K562 (cell line): ENCODE measurements around the gene CCDC28B. TPM values are rescaled to one million over a fixed set of nuclear protein-coding genes. Genes with fewer than 3 reads are reported as not detected.

Source experiments
- ATAC-seq: fragments of 200-7000 bp; cut with Tn5 transposase; 3 replicates; pipeline ENCODE4 v1.9.1; 2020; ENCODE audit warnings: moderate library complexity
- BruUV-seq: library from RNA; stranded (reverse); fragments of 400-500 nt; replicated peaks from 2 replicates; lab custom pipeline; 2021; lab: Mats Ljungman, UMichigan
- CTCF ChIA-PET: fragments of 300-600 bp; formaldehyde crosslinking; extraction: SDS; loops from one replicate; lab custom pipeline; 2021; ENCODE audit warnings: low intra/inter-chr PET ratio; lab: Yijun Ruan, JAX
- POLR2A ChIA-PET: fragments of 300-600, 350-650 bp; sonication (Branson Sonifier 250); formaldehyde crosslinking; extraction: SDS; loops from one replicate; lab custom pipeline; 2021; ENCODE audit warnings: antibody characterized with exemption, inconsistent platforms; lab: Yijun Ruan, JAX
- DNase-seq, 4 experiments: peaks; one replicate each; pipeline versions ENCODE4 v3.0.0 to v3.0.0-alpha.2; 2011 to 2018; ENCODE audit warnings: low spot score in 3 of 4, mixed read lengths in 3 of 4; ENCODE audit errors: extremely low read depth in 1 of 4
- FAIRE-seq: peaks from 2 replicates; lab custom pipeline; 2011; peaks lifted over from hg19 to GRCh38; lab: Jason Lieb, UNC
- H2AFZ ChIP-seq: 2 replicates; pipeline ENCODE4 v1.6.0; 2011; ENCODE audit warnings: low read depth, low read length, control low read depth, inconsistent platforms
- H3K27ac ChIP-seq: fragments of 200-600 bp; 3 replicates; pipeline ENCODE4 v1.8.0; 2011; ENCODE audit warnings: low read depth, mild to moderate bottlenecking, control low read depth, inconsistent platforms, low read length, moderate library complexity, mixed read lengths; ENCODE audit errors: extremely low read depth
- H3K27me3 ChIP-seq, 2 experiments: fragments of 300-600 bp in 1 of 2; 2 replicates in 1 of 2; 3 replicates in 1 of 2; pipeline versions ENCODE4 v1.6.0 to v1.8.0; 2011; ENCODE audit warnings: inconsistent platforms in 2 of 2, low read length in 2 of 2, mild to moderate bottlenecking in 1 of 2, mixed read lengths in 1 of 2, moderate library complexity in 1 of 2; ENCODE audit not compliant: control insufficient read depth in 2 of 2, insufficient read depth in 2 of 2
- H3K36me3 ChIP-seq: fragments of 300-600 bp; 3 replicates; pipeline ENCODE4 v1.8.0; 2011; ENCODE audit warnings: mild to moderate bottlenecking, low read length, inconsistent platforms; ENCODE audit not compliant: control insufficient read depth, insufficient read depth
- H3K4me1 ChIP-seq, 2 experiments: fragments of 200-600 bp in 1 of 2; replicated peaks in 1 of 2; 2 replicates in 1 of 2; 3 replicates in 1 of 2; pipeline versions ENCODE4 v1.5.1 to v1.8.0; 2011; ENCODE audit warnings: inconsistent platforms in 2 of 2, low read length in 2 of 2, mild to moderate bottlenecking in 1 of 2, mixed read lengths in 1 of 2, moderate library complexity in 1 of 2; ENCODE audit not compliant: control insufficient read depth in 2 of 2, insufficient read depth in 2 of 2
- H3K4me2 ChIP-seq: 2 replicates; pipeline ENCODE4 v1.6.1; 2011; ENCODE audit warnings: low read length, control low read depth, inconsistent platforms, mixed read lengths; ENCODE audit not compliant: insufficient read depth
- H3K4me3 ChIP-seq: fragments of 200-600 bp; sonication (generic), shearing (Covaris generic); 2 replicates; pipeline ENCODE4 v1.5.1; 2016; ENCODE audit warnings: control low read depth, inconsistent platforms
- H3K79me2 ChIP-seq: fragments of 200-600 bp; 3 replicates; pipeline ENCODE4 v1.8.0; 2011; ENCODE audit warnings: low read length, inconsistent platforms; ENCODE audit not compliant: control insufficient read depth, insufficient read depth
- H3K9ac ChIP-seq, 2 experiments: 2 replicates each; pipeline versions ENCODE4 v1.6.0 to v1.6.1; 2011; ENCODE audit warnings: low read depth in 2 of 2, low read length in 2 of 2, control low read depth in 1 of 2, inconsistent platforms in 1 of 2, mild to moderate bottlenecking in 1 of 2, mixed read lengths in 1 of 2; ENCODE audit not compliant: insufficient read depth in 1 of 2
- H3K9me1 ChIP-seq: one replicate; pipeline ENCODE4 v1.6.0; 2011; ENCODE audit warnings: inconsistent platforms, mild to moderate bottlenecking, low read length, moderate library complexity; ENCODE audit not compliant: control insufficient read depth, insufficient read depth
- H3K9me3 ChIP-seq: replicated peaks from 2 replicates; pipeline ENCODE4 v1.5.1; 2011; ENCODE audit warnings: low read depth, low read length, inconsistent platforms; ENCODE audit not compliant: control insufficient read depth, insufficient read depth
- H4K20me1 ChIP-seq: replicated peaks from 2 replicates; pipeline ENCODE4 v1.6.1; 2011; ENCODE audit warnings: low read length, inconsistent platforms, mixed read lengths; ENCODE audit not compliant: control insufficient read depth, insufficient read depth
- ATF3 ChIP-seq, 2 experiments: fragments of 450-650 bp in 1 of 2; sonication (generic) in 1 of 2; formaldehyde crosslinking in 1 of 2; IDR thresholded peaks in 1 of 2; conservative IDR thresholded peaks in 1 of 2; 2 replicates each; pipeline versions ENCODE4 v1.6.1 to v1.8.1; 2016 to 2023; ENCODE audit warnings: mild to moderate bottlenecking in 2 of 2, moderate library complexity in 2 of 2, inconsistent platforms in 1 of 2, missing genetic modification reagents in 1 of 2
- BCL6 ChIP-seq: fragments of 250-450 bp; sonication (Bioruptor Pico); IDR thresholded peaks from 2 replicates; pipeline ENCODE4 v1.4.0; 2020
- FOXM1 ChIP-seq, 2 experiments: fragments of 450-650 bp in 1 of 2; sonication (generic) in 1 of 2; formaldehyde crosslinking in 1 of 2; IDR thresholded peaks; 2 replicates each; pipeline versions ENCODE4 v1.6.1 to v1.9.0; 2017 to 2022; ENCODE audit warnings: low read depth in 2 of 2, mild to moderate bottlenecking in 2 of 2, missing genetic modification reagents in 1 of 2, moderate library complexity in 1 of 2
- HES1 ChIP-seq: fragments of 450-650 bp; IDR thresholded peaks from 2 replicates; pipeline ENCODE4 v1.6.1; 2016; ENCODE audit warnings: low read depth, mild to moderate bottlenecking, moderate library complexity
- HMGN3 ChIP-seq: IDR thresholded peaks from 2 replicates; pipeline ENCODE4 v1.6.1; 2011; ENCODE audit warnings: borderline replicate concordance, low read depth, mild to moderate bottlenecking, mixed read lengths, low read length; ENCODE audit not compliant: insufficient read length; ENCODE audit errors: extremely low read depth
- ID3 ChIP-seq, 2 experiments: fragments of 250-450 bp in 1 of 2; fragments of 450-650 bp in 1 of 2; sonication (Bioruptor Pico) in 1 of 2; IDR thresholded peaks; 2 replicates each; pipeline versions ENCODE4 v1.6.1 to v1.8.0; 2016 to 2021; ENCODE audit warnings: mild to moderate bottlenecking in 2 of 2, moderate library complexity in 2 of 2, missing compliant biosample characterization in 1 of 2, missing genetic modification characterization in 1 of 2
- KLF6 ChIP-seq: fragments of 250-450 bp; sonication (Bioruptor Pico); IDR thresholded peaks from 2 replicates; pipeline ENCODE4 v1.4.0; 2020; ENCODE audit warnings: mild to moderate bottlenecking, moderate library complexity, borderline replicate concordance
- MEIS2 ChIP-seq: fragments of 450-650 bp; IDR thresholded peaks from 2 replicates; pipeline ENCODE4 v1.6.1; 2014; ENCODE audit warnings: mild to moderate bottlenecking; ENCODE audit not compliant: partially characterized antibody
- RBFOX2 ChIP-seq: fragments of 200-400 bp; formaldehyde crosslinking; IDR thresholded peaks from 2 replicates; pipeline ENCODE4 v1.6.1; 2017; ENCODE audit warnings: low read depth, mild to moderate bottlenecking, low read length, moderate library complexity
- SP2 ChIP-seq: IDR thresholded peaks from 2 replicates; pipeline ENCODE4 v1.6.1; 2011; ENCODE audit warnings: mild to moderate bottlenecking, low read depth, low read length, moderate library complexity; ENCODE audit not compliant: poor library complexity, severe bottlenecking; ENCODE audit errors: extremely low read depth
- ZBTB33 ChIP-seq: sonication (generic); formaldehyde crosslinking; IDR thresholded peaks from 2 replicates; pipeline ENCODE4 v1.8.1; 2023; ENCODE audit warnings: mild to moderate bottlenecking, missing genetic modification reagents
- ZBTB9 ChIP-seq: fragments of 450-650 bp; formaldehyde crosslinking; IDR thresholded peaks from 2 replicates; pipeline ENCODE4 v1.4.0; 2020; ENCODE audit warnings: mild to moderate bottlenecking, moderate library complexity
- ZNF143 ChIP-seq: sonication (generic); formaldehyde crosslinking; IDR thresholded peaks from 2 replicates; pipeline ENCODE4 v1.9.0; 2022; ENCODE audit warnings: mild to moderate bottlenecking, missing genetic modification reagents
- ZNF668 ChIP-seq: fragments of 250-450 bp; sonication (Bioruptor Pico); IDR thresholded peaks from 2 replicates; pipeline ENCODE4 v1.8.0; 2022; ENCODE audit warnings: mild to moderate bottlenecking, inconsistent platforms
- WGBS: fragments of 100-300 bp; shearing (Covaris generic); methylation state at CpG from one replicate; pipeline ENCODE4 v1.1.6; 2016; ENCODE audit warnings: low coverage, mixed read lengths; ENCODE audit not compliant: insufficient coverage; ENCODE audit errors: missing lambda C conversion rate; 5-methylcytosine and 5-hydroxymethylcytosine counted together
- in situ Hi-C: fragments of 300-500 bp; cut with MboI; formaldehyde crosslinking; loops from 4 replicates; pipeline ENCODE4 v1.15.0; 2018; ENCODE audit warnings: inconsistent platforms, mixed read lengths
- intact Hi-C: fragments of 100-400 bp; cut with micrococcal nuclease; formaldehyde crosslinking; loops from 2 replicates; pipeline ENCODE4 v1.14.2; 2022
- polyA plus RNA-seq, 8 experiments: library from polyadenylated mRNA; depleted of rRNA in 4 of 8; stranded (reverse) in 5 of 8; unstranded in 3 of 8; fragments of >200 nt; fragmentation: Nextera tagmentation in 2 of 8; fragmentation: Illumina TruSeq in 1 of 8; extraction: Ambion mirVana in 2 of 8; extraction: Trizol in 1 of 8; gene quantifications; 2 replicates each; pipeline versions ENCODE4 v1.2.1 to v1.2.3, GENCODE V29; 2011 to 2014; ENCODE audit warnings: inconsistent platforms in 1 of 8, missing spikeins in 1 of 8
- total RNA-seq, 7 experiments: library from RNA; depleted of rRNA in 6 of 7; stranded (reverse); fragments of >200 nt in 6 of 7; fragmentation: Illumina TruSeq in 2 of 7; extraction: Trizol in 2 of 7; gene quantifications; 2 replicates each; pipeline versions ENCODE4 v1.2.1 to v1.2.3, GENCODE V29; 2011 to 2021; ENCODE audit warnings: low replicate concordance in 1 of 7

CCDC28B gene
- total and polyA plus RNA-seq, 9 of the 15 experiments (the other 6 are each of a cell fraction or from before 2014, with no cell fraction given), result 5.7 to 54.5 (median 31.7) TPM

- H4K20me1 ChIP-seq, result no peaks in the 10 kb centered on the region
- H3K79me2 ChIP-seq, result peaks cover 49% of the 10 kb centered on the region
- DNase-seq (no peak), FAIRE-seq (no peak), ATAC-seq (no peak)
- H3K36me3 ChIP-seq, result peaks cover 66% of the 10 kb centered on the region
- H3K4me1 ChIP-seq, result peaks cover 19 to 22% of the 10 kb centered on the region in 2 experiments; a peak in 4 of 5 replicates
- H3K9me1 ChIP-seq, result no peaks in the 10 kb centered on the region
- H3K4me2 ChIP-seq, result peak overlapping the region; percentile 98; the same call in 1 of the 2 replicates
- no peaks in the 10 kb centered on the region for H3K9me3 ChIP-seq
- POLR2A ChIA-PET, result interaction anchor here (0.9 to 6.5 kb wide), 4 partner anchors 8 to 11 kb away, joined by 3 to 40 read pairs (median 4); no protein-coding TSS in a partner anchor
- intact Hi-C loops, result no loop called here
- no peaks in the 10 kb centered on the region for H3K27me3 ChIP-seq
- no peak overlapping the region for H3K4me3 ChIP-seq
- in situ Hi-C loops, result no loop called here
- H3K9ac ChIP-seq, result peak overlapping the region; percentile 67 to 96; a peak in 1 of 4 replicates
- no TSS peak for BruUV-seq
- H3K27ac ChIP-seq, result peak overlapping the region; percentile 50; the same call in 1 of the 3 replicates
- H2AFZ ChIP-seq, result no peak overlapping the region
- 92% methylated on average over 4 of the region's 4 CpGs for WGBS
- CTCF ChIA-PET, result interaction anchor here (0.6 kb wide), 1 partner anchor 192 kb away, joined by 4 read pairs; no protein-coding TSS in a partner anchor
- TF ChIP-seq MEIS2 (no peak), SP2 (no peak), KLF6 (CRISPR knock-in tag) (no peak), ZNF668 (CRISPR knock-in tag) (no peak), ATF3 (IDR thresholded peaks at IDR 0.05) (no peak), ATF3 (CRISPR knock-in tag; conservative IDR thresholded peaks at IDR 0.05) (0 out of 2 replicates have a peak, but pooled peaks have one; percentile 30), FOXM1 (IDR thresholded peaks at IDR 0.05; ENCODE audit: low read depth) (no peak), FOXM1 (CRISPR knock-in tag; IDR thresholded peaks at IDR 0.05; ENCODE audit: low read depth) (0 out of 2 replicates have a peak, but pooled peaks have one; percentile 56), BCL6 (no peak), HMGN3 (no peak), ID3 (CRISPR knock-in tag; IDR thresholded peaks at IDR 0.05) (no peak), ID3 (tag; IDR thresholded peaks at IDR 0.05) (no peak), ZBTB9 (CRISPR knock-in tag) (no peak), HES1 (no peak), ZNF143 (CRISPR knock-in tag) (no peak), RBFOX2 (0 out of 2 replicates have a peak, but pooled peaks have one; percentile 22), ZBTB33 (CRISPR knock-in tag) (no peak)
Observed at GRCh38 chr1:32224285-32224684, 23.9 kb downstream of the CCDC28B start.
